ENCODE results near the gene CORO2B. TPM values are rescaled to one million over a fixed set of nuclear protein-coding genes. Genes with fewer than 3 reads are reported as not detected.
A peak's percentile ranks its signal among the peaks of the same experiment; 100 is the strongest.
"Not testable (repeated sequence)": the region's sequence is repeated elsewhere in the genome, so short reads cannot be mapped to it uniquely, and the experiment has no call there.

The CORO2B gene
- polyA plus RNA-seq, 2 donors, result 0.24 to 0.35 TPM

- Histone ChIP-seq H3K27me3 (ENCODE audit: control insufficient read depth in 1 of 2, insufficient read depth in 2 of 2, low read length in 2 of 2) (no peaks in the 10 kb centered on the region), H3K4me3 (ENCODE audit: low read depth in 1 of 2, low read length in 2 of 2) (no peak overlapping the region), H3K9me3 (ENCODE audit: control insufficient read depth in 2 of 2, insufficient read depth in 1 of 2, low read depth in 1 of 2, low read length in 1 of 2) (no peaks in the 10 kb centered on the region), H3K36me3 (ENCODE audit: control insufficient read depth in 2 of 2, insufficient read depth in 2 of 2, low read length in 1 of 2) (no peaks in the 10 kb centered on the region), H3K4me1 (ENCODE audit: control insufficient read depth in 2 of 2, insufficient read depth in 2 of 2, low read length in 1 of 2) (peaks cover 2 to 3% of the 10 kb centered on the region in 2 donors), H3K27ac (ENCODE audit: low read depth in 2 of 2, low read length in 1 of 2) (no peak overlapping the region)
- WGBS, 2 donors, result 76 to 78% methylated on average over 23 of the region's 23 CpGs
Observed at GRCh38 chr15:68601206-68602197, 22.7 kb downstream of the CORO2B start.

DNA sequence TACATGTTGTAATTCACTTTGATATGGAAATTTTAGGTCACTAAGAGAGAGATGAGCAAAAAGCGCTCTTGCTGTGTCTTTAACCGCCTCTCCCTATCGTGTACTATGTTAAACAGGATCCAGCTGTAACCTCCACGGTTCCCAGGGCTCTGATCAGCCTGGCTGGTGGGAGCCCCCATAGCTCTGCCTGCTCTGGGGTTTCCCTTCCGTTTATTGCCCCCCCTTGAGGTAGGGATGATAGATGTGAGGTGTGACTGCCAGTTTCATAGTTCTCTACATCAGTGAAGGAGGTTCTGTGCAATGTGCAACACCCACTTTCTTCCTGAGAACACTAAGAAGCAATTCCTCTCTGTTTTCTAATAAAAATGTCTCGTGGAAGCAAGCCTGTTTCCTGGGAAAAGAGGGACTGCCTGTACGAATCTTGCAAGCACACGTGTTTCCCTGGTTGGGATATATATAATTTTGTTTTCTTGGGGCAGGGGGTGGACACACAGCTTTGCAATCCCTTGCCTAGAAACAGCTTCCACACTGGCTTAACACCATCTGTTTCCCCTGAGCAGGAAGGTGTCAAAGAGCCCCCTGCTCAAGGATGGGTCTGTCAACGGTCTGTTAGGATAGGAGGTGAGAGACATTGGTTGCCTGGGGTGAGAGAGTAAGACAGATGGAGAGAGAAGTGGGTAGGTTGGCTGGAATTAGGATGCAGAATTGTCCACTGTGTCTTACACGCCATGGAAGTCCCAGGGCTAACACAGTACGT is 23.8 kb downstream of the CORO2B start:
- WGBS, 2 donors, result 74 to 81% methylated on average over 11 of the region's 11 CpGs
- H3K27me3 ChIP-seq (ENCODE audit: control insufficient read depth in 1 of 2, insufficient read depth in 2 of 2, low read length in 2 of 2), result no peaks in the 10 kb centered on the region
- no peaks in the 10 kb centered on the region for H3K36me3 ChIP-seq (ENCODE audit: control insufficient read depth in 2 of 2, insufficient read depth in 2 of 2, low read length in 1 of 2)
- H3K4me3 ChIP-seq (ENCODE audit: low read depth in 1 of 2, low read length in 2 of 2), result no peak overlapping the region
- H3K4me1 ChIP-seq (ENCODE audit: control insufficient read depth in 2 of 2, insufficient read depth in 2 of 2, low read length in 1 of 2), result peaks cover 1 to 3% of the 10 kb centered on the region in 2 donors
- H3K27ac ChIP-seq (ENCODE audit: low read depth in 2 of 2, low read length in 1 of 2), result no peak overlapping the region
- H3K9me3 ChIP-seq (ENCODE audit: control insufficient read depth in 2 of 2, insufficient read depth in 1 of 2, low read depth in 1 of 2, low read length in 1 of 2), result peaks cover 0 to 3% of the 10 kb centered on the region in 2 donors

DNA sequence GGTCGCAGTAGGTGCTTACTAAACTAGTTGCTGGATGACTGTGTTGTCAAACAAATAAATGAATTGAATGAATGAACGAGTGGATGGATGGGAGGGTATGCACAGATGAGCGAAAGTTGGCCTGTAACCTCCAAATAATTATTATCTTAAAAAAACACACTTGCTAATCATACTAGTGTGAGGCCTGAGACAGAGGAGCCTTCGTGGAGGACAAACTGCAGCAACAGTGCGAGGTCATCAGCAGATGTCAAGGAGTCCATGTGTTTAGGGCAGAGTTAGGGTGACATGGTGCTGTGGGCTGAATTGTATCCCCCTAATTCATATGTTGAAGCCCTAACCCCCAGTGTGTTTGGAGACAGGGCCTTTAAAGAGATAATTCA is 24.4 kb downstream of the CORO2B start:
- Histone ChIP-seq H3K9me3 (ENCODE audit: control insufficient read depth in 2 of 2, insufficient read depth in 1 of 2, low read depth in 1 of 2, low read length in 1 of 2) (peaks cover 0 to 3% of the 10 kb centered on the region in 2 donors), H3K4me3 (ENCODE audit: low read depth in 1 of 2, low read length in 2 of 2) (no peak overlapping the region), H3K36me3 (ENCODE audit: control insufficient read depth in 2 of 2, insufficient read depth in 2 of 2, low read length in 1 of 2) (no peaks in the 10 kb centered on the region), H3K27ac (ENCODE audit: low read depth in 2 of 2, low read length in 1 of 2) (no peak overlapping the region), H3K4me1 (ENCODE audit: control insufficient read depth in 2 of 2, insufficient read depth in 2 of 2, low read length in 1 of 2) (peaks cover 0 to 6% of the 10 kb centered on the region in 2 donors), H3K27me3 (ENCODE audit: control insufficient read depth in 1 of 2, insufficient read depth in 2 of 2, low read length in 2 of 2) (no peaks in the 10 kb centered on the region)
- WGBS, 2 donors, result 91 to 92% methylated on average over 5 of the region's 5 CpGs

- Histone ChIP-seq H3K27me3 (ENCODE audit: control insufficient read depth in 1 of 2, insufficient read depth in 2 of 2, low read length in 2 of 2) (no peaks in the 10 kb centered on the region), H3K9me3 (ENCODE audit: control insufficient read depth in 2 of 2, insufficient read depth in 1 of 2, low read depth in 1 of 2, low read length in 1 of 2) (peaks cover 0 to 3% of the 10 kb centered on the region in 2 donors), H3K27ac (ENCODE audit: low read depth in 2 of 2, low read length in 1 of 2) (no peak overlapping the region), H3K4me1 (ENCODE audit: control insufficient read depth in 2 of 2, insufficient read depth in 2 of 2, low read length in 1 of 2) (peaks cover 0 to 7% of the 10 kb centered on the region in 2 donors), H3K36me3 (ENCODE audit: control insufficient read depth in 2 of 2, insufficient read depth in 2 of 2, low read length in 1 of 2) (no peaks in the 10 kb centered on the region), H3K4me3 (ENCODE audit: low read depth in 1 of 2, low read length in 2 of 2) (no peak overlapping the region)
- 84 to 95% methylated on average over 9 of the region's 9 CpGs for WGBS, 2 donors
Observed at GRCh38 chr15:68603951-68604350, 25.2 kb downstream of the CORO2B start.

GRCh38 chr15:68604840-68605478 is 26.2 kb downstream of the CORO2B start:
- H3K4me1 ChIP-seq (ENCODE audit: control insufficient read depth in 2 of 2, insufficient read depth in 2 of 2, low read length in 1 of 2); H3K36me3 ChIP-seq (ENCODE audit: control insufficient read depth in 2 of 2, insufficient read depth in 2 of 2, low read length in 1 of 2); H3K9me3 ChIP-seq (ENCODE audit: control insufficient read depth in 2 of 2, insufficient read depth in 1 of 2, low read depth in 1 of 2, low read length in 1 of 2); H3K27ac ChIP-seq (ENCODE audit: low read depth in 2 of 2, low read length in 1 of 2); H3K4me3 ChIP-seq (ENCODE audit: low read depth in 1 of 2, low read length in 2 of 2); H3K27me3 ChIP-seq (ENCODE audit: control insufficient read depth in 1 of 2, insufficient read depth in 2 of 2, low read length in 2 of 2): not testable (repeated sequence)
- WGBS, 2 donors, result 69 to 73% methylated on average over 10 of the region's 10 CpGs

DNA sequence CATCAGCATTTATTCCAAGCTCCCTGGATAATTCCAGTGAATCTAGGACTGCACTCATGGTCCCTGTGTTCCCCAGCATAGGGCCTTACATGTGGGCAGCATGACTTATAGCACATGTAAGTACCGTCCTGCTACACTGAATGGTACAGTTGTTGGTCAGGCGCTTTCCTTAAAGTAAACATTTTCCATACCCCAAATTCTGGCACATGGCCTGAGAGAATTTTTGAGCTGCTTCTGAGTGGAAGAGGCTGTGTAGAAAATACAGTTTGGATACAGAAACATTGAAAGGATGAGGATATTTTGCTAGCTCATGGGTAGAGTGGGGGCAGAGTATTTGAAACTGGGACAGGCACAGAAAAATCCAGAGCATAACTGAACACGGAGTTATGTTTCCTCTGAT is 27.6 kb downstream of the CORO2B start:
- H3K27me3 ChIP-seq (ENCODE audit: control insufficient read depth in 1 of 2, insufficient read depth in 2 of 2, low read length in 2 of 2), result no peaks in the 10 kb centered on the region
- peaks cover 0 to 3% of the 10 kb centered on the region in 2 donors for H3K9me3 ChIP-seq (ENCODE audit: control insufficient read depth in 2 of 2, insufficient read depth in 1 of 2, low read depth in 1 of 2, low read length in 1 of 2)
- H3K27ac ChIP-seq (ENCODE audit: low read depth in 2 of 2, low read length in 1 of 2), result no peak overlapping the region
- peaks cover 0 to 4% of the 10 kb centered on the region in 2 donors for H3K4me1 ChIP-seq (ENCODE audit: control insufficient read depth in 2 of 2, insufficient read depth in 2 of 2, low read length in 1 of 2)
- H3K36me3 ChIP-seq (ENCODE audit: control insufficient read depth in 2 of 2, insufficient read depth in 2 of 2, low read length in 1 of 2), result no peaks in the 10 kb centered on the region
- 83 to 84% methylated on average over 3 of the region's 3 CpGs for WGBS, 2 donors
- H3K4me3 ChIP-seq (ENCODE audit: low read depth in 1 of 2, low read length in 2 of 2), result no peak overlapping the region

DNA sequence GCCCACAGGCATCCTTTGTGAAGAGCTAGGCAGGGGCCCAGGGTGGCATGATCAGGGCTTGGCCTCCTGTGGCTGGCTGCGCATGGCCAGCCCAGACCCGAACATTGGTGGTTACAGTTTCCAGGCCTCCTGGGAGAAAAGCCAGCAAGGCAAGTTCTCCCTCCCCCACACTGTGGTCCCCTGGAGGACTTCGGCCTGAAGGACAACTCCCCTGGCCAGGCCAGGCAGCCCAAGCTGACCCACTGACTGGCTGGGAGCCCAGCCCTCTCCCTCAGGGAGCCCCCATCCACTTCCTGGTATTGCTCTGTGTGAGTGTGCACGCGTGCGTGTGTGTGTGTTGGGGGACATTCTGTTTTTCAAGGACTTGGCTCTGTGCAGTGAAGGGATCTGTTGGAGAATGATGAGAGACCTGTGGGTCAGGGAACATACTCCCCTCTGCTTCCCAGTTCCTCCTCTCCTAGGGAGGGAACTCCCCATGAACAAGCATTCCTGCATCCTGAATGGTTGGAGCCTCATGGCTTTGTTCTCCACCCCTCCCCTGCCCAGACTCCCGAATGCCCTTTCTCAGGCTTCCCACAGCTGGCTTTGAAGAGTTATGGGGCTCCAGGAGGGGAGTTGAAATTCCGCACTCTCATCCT is 29.5 kb downstream of the CORO2B start:
- Histone ChIP-seq H3K27me3 (ENCODE audit: control insufficient read depth in 1 of 2, insufficient read depth in 2 of 2, low read length in 2 of 2) (no peaks in the 10 kb centered on the region), H3K27ac (ENCODE audit: low read depth in 2 of 2, low read length in 1 of 2) (peak overlapping the region in 1 of 2 donors; percentile 37), H3K9me3 (ENCODE audit: control insufficient read depth in 2 of 2, insufficient read depth in 1 of 2, low read depth in 1 of 2, low read length in 1 of 2) (peaks cover 0 to 3% of the 10 kb centered on the region in 2 donors), H3K36me3 (ENCODE audit: control insufficient read depth in 2 of 2, insufficient read depth in 2 of 2, low read length in 1 of 2) (no peaks in the 10 kb centered on the region), H3K4me1 (ENCODE audit: control insufficient read depth in 2 of 2, insufficient read depth in 2 of 2, low read length in 1 of 2) (peaks cover 0 to 4% of the 10 kb centered on the region in 2 donors), H3K4me3 (ENCODE audit: low read depth in 1 of 2, low read length in 2 of 2) (no peak overlapping the region)
- 69 to 72% methylated on average over 8 of the region's 8 CpGs for WGBS, 2 donors

DNA sequence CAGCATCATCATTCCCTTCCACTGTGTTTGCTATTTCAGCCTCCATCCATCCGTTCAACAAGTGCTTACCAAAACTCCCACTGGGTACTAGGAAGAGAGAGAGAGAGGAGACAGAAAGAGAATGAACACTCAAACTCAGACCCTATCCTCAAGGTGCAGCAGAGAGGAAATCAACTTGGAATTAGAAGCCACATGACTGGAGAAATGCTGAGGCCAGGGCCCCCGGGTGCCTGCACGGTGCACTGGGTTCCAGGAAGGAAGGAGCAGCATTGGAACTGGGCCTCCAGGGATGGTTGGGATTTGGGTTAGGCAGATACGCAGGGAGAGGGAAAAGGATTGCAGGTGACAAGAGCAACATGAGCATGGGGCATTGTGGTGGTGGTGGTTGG is 30.0 kb downstream of the CORO2B start:
- Histone ChIP-seq H3K27ac (ENCODE audit: low read depth in 2 of 2, low read length in 1 of 2) (peak overlapping the region in 1 of 2 donors; percentile 37), H3K4me3 (ENCODE audit: low read depth in 1 of 2, low read length in 2 of 2) (no peak overlapping the region), H3K36me3 (ENCODE audit: control insufficient read depth in 2 of 2, insufficient read depth in 2 of 2, low read length in 1 of 2) (no peaks in the 10 kb centered on the region), H3K9me3 (ENCODE audit: control insufficient read depth in 2 of 2, insufficient read depth in 1 of 2, low read depth in 1 of 2, low read length in 1 of 2) (peaks cover 0 to 3% of the 10 kb centered on the region in 2 donors), H3K27me3 (ENCODE audit: control insufficient read depth in 1 of 2, insufficient read depth in 2 of 2, low read length in 2 of 2) (no peaks in the 10 kb centered on the region), H3K4me1 (ENCODE audit: control insufficient read depth in 2 of 2, insufficient read depth in 2 of 2, low read length in 1 of 2) (peaks cover 0 to 4% of the 10 kb centered on the region in 2 donors)
- 83 to 89% methylated on average over 4 of the region's 4 CpGs for WGBS, 2 donors

GRCh38 chr15:68609629-68610028 is 30.8 kb downstream of the CORO2B start:
- Histone ChIP-seq H3K27me3 (ENCODE audit: control insufficient read depth in 1 of 2, insufficient read depth in 2 of 2, low read length in 2 of 2) (no peaks in the 10 kb centered on the region), H3K36me3 (ENCODE audit: control insufficient read depth in 2 of 2, insufficient read depth in 2 of 2, low read length in 1 of 2) (no peaks in the 10 kb centered on the region), H3K4me1 (ENCODE audit: control insufficient read depth in 2 of 2, insufficient read depth in 2 of 2, low read length in 1 of 2) (peaks cover 0 to 4% of the 10 kb centered on the region in 2 donors), H3K9me3 (ENCODE audit: control insufficient read depth in 2 of 2, insufficient read depth in 1 of 2, low read depth in 1 of 2, low read length in 1 of 2) (peaks cover 0 to 3% of the 10 kb centered on the region in 2 donors), H3K4me3 (ENCODE audit: low read depth in 1 of 2, low read length in 2 of 2) (no peak overlapping the region), H3K27ac (ENCODE audit: low read depth in 2 of 2, low read length in 1 of 2) (peak overlapping the region in 1 of 2 donors; percentile 50)
- WGBS, 2 donors, result 77% methylated on average over 7 of the region's 7 CpGs

Measured in esophagus (tissue), 2 donors.